HG03066 (cell line): ENCODE data around the gene ALG12.
"Not testable (repeated sequence)": the region's sequence is repeated elsewhere in the genome, so short reads cannot be mapped to it uniquely, and the experiment has no call there.

Source experiments
- ATAC-seq: cut with Tn5 transposase; IDR thresholded peaks from one replicate; pipeline ENCODE4 v1.9.1; 2021; ENCODE audit warnings: low read depth; ENCODE audit not compliant: unreplicated experiment

ALG12 gene

GRCh38 chr22:49947296-49947622 lies 29.0 kb upstream of the ALG12 start:
- ATAC-seq: no peak

GRCh38 chr22:49946612-49947295 lies 28.5 kb upstream of the ALG12 start:
- no peak for ATAC-seq

GRCh38 chr22:49945042-49945794 lies 27.0 kb upstream of the ALG12 start:
- ATAC-seq: not testable (repeated sequence)

- no peak for ATAC-seq
These were observed 26.2 kb upstream of the ALG12 start for GRCh38 chr22:49944399-49944891.

- no peak for ATAC-seq
These were observed 25.6 kb upstream of the ALG12 start for GRCh38 chr22:49943771-49944398.

- ATAC-seq: no peak
These were observed 25.1 kb upstream of the ALG12 start for GRCh38 chr22:49943405-49943765.

DNA sequence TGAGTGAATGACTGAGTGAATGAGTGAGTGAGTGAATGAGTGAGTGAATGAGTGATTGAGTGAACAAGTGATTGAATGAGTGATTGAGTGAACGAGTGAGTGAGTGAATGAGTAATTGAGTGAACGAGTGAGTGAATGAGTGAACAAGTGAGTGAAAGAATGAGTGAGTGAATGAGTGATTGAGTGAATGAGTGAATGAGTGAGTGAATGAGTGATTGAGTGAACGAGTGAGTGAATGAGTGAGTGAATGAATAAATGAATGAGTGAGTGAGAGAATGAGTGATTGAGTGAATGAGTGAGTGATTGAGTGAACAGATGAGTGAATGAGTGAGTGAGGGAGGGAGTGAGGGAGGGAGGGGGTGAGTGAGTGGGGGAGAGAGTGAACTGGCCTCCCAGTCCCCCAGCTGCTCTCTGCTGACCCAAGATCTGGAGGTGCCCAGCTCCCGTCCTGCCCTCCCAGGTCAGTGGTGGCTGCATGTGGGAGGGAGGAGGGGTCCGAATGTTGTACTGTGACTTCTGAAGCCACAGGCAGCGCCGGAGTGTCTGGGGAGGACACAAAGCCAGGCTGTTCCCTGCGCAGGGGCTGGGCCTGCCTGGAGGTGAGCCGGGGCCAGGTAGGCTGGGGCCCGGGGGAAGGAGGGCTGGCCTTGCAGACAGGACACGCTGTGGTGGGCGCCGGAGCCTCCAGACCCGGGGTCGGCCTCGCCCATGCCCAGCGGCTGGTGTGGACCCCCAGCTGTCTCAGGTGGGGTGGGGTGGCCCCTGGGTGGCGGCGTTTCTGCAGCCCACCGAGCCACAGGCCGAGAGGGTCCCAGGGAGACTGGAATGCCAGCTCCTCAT lies 24.5 kb upstream of the ALG12 start:
- ATAC-seq: no peak

DNA sequence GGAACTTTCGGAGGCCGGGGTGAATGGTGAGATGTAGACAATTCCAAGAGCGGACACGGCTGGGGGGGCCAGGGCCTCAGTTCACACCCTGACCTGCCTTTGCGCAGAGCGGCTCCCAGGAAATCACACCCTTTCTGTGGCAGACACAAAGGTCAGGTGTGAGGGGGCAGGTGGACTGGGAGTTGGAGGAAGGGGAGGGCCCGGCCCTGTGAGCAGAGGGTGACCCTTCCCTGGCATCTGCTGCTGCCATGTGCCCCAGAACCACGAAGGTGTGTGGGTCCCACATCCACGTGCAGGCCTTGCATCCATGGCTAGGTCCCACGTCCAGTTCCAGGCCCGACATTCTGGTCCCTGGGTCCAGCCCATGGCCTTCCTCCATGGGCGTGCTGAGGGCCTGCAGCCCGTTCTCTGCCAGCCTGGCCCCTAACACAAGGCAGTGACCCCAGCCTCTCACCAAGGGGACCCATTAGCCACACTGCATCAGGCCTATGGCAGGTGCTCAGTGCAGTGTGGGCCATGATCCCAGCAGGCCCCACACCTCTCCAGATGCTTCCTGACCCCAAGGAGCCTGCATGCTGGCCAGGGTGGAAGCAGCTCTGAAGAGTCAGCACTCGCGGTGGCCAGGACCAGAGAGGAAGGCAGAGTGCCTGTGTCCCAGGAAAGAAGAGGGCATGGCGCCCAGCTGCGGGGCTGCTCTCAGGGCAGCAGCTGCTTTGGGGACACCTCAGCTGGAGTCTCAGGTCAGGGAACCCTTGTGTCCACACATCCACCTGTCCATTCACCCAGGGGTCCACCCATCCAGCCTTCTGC lies 23.5 kb upstream of the ALG12 start:
- no peak for ATAC-seq

DNA sequence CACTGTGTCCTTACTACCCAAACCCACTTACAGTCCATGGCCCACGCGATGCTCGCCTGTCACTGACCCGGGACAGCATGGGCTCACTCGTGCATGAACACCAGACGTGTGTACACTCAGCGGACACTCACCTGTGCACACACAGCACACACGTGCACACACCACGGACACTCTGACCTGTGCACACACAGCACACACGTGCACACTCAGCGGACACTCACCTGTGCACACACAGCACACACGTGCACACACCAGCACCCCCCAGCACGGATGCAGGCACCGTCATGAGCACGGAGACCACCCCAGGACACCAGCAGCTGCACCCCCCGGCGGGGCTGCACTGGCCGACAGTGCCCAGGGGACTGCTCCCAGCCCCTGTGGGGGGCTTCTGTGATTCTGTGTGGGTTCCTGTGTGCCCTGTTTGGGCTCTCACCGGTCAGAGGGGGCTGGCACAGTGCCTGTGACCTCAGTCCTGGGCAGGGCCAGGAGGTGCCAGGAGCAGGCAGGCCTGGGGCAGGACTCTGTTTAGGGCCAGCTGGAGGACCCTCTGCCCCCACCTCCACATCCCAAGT lies 20.4 kb upstream of the ALG12 start:
- no peak for ATAC-seq

DNA sequence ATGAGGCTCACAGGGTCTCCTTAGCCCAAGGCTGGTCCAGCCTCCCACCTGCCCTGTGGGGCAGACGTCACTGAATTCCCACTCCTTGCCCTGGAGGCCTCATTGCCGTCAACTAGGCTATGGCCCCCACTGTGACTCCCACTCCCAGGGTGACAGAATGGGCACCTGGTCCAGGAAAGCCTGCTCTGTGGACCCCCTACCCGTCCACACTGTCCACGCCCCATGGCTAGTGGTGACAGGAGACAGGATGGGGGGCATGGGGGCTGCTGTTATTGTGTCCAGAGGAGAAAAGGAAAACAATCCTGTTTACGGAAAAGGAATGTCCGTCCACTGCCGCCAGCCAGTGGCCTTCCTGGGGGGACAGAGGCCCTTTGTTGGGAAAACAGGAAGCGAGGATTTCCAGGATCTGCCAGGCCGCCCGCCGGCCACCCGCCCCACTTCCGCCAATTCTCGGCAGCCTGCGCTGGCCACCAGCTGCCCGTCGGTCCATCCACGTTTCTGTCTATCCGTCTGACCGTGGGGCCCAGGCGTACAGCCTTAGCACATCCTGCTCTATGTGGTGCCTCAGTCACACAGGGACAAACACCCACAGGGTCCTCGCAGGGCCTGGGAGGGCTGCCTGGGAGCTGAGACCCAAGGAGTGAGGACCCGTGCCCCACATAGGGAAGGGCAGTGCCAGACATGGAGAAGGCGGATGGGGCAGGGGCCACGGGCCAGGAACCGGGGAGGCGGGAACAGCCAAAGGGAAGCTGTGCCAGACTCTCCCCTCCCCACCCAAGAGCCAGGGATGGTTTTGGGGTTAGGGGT lies 19.7 kb upstream of the ALG12 start:
- ATAC-seq: no peak

DNA sequence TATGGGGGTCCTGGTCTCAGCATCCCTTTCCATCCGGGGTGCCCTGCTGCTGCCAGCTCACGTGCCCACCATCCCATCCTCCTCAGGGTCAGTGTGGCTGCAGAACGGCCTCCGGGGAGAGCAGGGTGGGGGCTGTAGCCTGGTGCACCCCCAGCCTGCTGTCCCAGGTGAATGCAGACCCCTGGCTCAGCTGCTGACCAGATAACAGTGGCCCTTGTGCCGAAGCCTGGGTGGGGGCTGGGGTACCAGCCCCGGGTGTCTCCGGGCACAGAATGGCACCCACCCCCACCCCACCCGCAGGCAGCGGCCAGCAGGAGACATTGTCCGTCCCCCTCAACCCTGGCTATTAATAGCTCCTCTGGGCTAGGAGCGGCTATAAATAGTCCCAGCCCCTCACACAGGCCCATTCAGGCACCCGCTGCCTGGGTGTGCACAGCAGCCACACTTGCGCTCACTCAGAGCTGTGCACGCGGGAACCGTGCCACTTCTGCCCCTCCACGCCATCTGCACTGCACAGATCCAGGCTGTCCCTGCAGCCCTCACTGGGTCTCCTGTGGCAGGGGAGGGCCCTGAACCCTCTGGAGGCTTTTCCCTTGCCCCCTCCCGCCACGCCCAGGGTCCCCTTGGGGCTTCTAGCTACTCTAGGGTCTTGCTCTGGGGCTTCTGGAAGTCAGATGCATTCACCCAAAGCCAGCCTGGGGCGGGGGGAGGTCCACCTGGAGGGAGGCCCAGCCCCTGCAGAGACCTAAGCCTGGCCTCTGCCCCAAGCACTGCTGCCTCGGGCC lies 18.9 kb upstream of the ALG12 start:
- no peak for ATAC-seq

DNA sequence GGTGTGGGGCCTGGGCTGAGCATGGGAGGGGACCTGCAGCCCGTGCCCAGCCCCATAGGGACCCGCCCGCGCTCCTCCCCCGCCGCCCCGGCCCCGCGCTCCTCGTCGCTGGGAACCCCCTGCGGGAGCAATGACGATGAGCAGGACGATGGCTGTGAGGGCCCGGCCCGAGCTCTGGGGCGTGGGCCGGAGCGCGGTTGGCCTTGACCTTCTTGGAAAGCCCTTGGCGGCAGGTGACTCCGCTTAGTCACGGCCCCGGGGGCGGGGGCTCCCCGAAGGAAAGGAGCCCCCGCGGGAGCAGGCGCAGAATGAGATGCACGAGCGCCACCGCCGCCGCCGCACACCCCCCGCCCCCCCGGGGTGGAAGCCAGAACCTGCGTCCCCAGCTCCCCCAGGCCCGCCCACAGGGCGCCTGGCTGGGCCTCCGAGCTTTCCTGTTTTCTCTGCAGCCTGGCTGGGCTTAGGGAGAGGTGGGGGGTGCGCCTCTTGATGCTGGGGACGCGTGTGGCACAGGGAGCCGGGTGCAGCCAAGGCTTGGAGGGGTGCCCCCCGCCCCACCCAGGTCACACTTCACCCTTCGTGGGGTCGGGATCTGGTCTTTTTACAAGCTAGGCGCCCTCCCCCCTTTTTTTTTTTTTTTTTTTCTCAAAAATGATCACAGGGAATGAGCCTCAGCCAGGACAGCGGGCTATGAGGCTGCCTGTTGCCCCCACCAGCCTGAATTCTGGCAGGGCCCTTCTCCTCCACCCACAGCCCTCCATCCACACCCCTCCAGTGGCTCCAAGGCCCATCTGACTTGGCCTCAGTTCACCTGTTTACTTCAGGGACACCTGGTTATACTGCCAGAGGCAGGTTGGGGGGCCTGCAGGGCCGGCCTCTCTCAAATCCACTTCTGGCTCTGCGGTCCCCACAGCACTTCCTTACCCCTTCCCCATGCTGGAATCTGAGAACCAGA lies 18.1 kb upstream of the ALG12 start:
- ATAC-seq: peak; percentile 66

DNA sequence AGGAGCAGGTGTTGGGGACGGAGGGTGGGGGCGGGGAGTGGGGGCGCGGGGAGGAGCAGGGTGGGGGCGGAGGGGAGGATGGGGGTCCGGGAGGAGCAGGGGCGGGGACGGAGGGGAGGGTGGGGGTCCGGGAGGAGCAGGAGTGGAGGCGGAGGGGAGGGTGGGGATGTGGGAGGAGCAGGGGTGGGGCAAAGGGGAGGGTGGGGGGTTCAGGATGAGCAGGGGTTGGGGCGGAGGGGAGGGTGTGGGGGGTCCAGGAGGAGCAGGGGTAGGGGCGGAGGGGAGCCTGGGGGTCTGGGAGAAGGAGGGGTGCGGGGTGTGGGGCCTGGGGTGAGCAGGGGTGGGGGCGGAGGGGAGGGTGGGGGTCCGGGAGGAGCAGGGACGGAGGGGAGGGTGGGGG lies 17.3 kb upstream of the ALG12 start:
- ATAC-seq: no peak

DNA sequence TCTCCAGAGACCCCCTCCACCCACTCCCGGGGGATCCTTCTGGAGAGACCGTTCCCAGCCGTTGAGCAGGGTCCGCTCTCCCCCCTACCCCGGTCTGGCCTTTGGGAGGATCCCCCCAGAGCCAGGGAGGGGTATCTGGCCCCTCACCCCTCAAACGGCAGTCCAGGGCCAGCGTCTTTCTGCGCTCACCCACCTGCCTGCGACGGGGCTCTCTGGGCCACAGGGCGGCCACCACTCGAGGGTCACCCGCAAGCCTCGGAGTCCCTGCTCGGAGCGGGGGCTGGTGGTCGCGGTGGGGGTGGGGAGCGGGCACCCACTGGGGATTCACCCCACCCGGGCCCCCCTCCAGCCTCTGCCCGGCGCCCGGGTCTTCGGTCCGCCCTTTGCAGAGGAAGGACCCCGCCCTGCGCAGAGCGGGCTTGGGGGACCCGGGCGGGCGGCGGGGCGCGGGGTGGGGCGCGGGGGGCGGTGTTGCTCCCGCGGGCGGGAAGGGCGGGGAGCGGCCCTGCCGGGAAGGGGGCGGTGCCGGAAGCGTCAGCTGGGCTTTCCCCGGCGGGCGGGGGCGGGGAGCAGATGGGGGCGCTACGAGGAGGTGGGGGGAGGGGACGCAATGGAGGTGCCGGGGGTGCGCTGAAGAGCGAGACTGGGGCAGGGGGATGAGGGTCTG lies 16.8 kb upstream of the ALG12 start:
- ATAC-seq: no peak

DNA sequence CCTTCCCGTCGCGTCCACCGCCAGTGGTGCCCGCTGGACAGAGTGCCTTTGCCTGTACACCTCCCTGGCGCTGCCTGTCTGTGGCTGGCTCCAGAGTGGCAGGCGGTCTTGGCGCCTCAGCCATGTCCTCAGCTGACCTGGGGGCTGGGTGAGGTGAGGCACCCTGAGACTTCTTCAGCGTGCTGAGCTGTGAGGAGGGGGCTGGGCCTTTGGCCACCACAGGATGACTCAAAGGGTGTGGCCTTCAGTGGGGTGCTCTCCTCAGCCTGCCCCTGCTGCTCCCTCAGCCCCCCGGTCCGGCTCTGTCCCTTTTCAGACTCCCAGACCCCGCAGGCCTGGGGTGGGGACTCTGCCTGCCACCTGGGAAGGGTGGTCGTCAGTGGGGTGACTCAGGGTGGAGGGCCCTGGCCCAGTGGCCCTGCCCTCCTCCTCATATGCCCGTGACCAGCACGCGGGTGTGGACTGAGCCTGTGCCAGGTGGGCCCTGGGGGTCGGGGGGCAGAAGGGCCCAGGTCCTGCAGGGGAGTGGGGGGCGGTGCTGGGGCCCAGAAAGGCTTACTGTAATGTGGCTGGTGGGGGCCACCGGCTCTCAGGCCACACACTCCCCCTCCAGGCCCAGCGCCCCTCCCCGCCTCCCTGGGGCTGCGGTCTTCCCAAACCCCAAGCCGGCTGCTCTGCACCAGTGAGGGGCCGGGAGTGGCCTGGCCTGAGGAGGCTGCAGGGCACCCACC lies 16.1 kb upstream of the ALG12 start:
- ATAC-seq: no peak
